Measurements from ENCODE around the gene ACADM.
"Not testable (repeated sequence)": the region's sequence is repeated elsewhere in the genome, so short reads cannot be mapped to it uniquely, and the experiment has no call there.

Gene ACADM

DNA sequence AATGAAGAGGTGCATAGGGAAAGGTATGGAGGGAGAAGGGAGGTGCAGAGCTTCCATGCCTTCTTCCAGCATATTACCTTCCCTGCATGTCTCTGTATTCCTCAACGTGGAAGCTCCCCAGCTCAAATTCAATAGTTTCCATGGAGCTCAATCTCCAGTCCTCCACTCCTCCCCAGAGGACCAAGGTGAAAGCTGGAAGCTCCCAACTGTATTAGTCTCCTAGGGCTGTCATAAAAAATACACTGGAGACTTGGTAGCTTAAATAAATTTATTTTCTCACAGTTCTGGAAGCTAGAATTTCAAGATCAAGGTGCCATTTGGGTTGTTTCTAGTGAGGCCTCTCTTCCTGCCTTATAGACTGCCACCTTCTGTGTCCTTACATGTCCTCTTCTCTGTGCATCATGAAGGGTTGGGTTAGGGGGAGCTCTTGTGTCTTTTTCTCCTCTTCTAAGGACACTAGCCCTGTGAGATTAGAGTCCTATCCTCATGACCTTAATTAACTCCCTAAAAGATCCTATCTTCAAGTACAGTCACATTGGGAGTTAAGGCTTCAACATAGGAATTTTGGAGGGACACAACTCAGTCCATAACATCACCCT, 39.6 kb downstream of the ACADM start:
- no peak overlapping the region for H3K4me3 ChIP-seq (ENCODE audit: low read depth, low read length)
- in situ Hi-C loops (cut with HindIII; ENCODE audit: low sequenced_read_pairs), result no loop called here
- no peak for DNase-seq (ENCODE audit: low read depth, low spot score)
- TF ChIP-seq, protein P1, sequence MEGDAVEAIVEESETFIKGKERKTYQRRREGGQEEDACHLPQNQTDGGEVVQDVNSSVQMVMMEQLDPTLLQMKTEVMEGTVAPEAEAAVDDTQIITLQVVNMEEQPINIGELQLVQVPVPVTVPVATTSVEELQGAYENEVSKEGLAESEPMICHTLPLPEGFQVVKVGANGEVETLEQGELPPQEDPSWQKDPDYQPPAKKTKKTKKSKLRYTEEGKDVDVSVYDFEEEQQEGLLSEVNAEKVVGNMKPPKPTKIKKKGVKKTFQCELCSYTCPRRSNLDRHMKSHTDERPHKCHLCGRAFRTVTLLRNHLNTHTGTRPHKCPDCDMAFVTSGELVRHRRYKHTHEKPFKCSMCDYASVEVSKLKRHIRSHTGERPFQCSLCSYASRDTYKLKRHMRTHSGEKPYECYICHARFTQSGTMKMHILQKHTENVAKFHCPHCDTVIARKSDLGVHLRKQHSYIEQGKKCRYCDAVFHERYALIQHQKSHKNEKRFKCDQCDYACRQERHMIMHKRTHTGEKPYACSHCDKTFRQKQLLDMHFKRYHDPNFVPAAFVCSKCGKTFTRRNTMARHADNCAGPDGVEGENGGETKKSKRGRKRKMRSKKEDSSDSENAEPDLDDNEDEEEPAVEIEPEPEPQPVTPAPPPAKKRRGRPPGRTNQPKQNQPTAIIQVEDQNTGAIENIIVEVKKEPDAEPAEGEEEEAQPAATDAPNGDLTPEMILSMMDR (IDR thresholded peaks at IDR 0.05; ENCODE audit: low read depth, low read length), result no peak

- DNase-seq (ENCODE audit: low read depth, low spot score), result peak; percentile 84
- in situ Hi-C loops (cut with HindIII; ENCODE audit: low sequenced_read_pairs), result no loop called here
- TF ChIP-seq, protein P1 (IDR thresholded peaks at IDR 0.05; ENCODE audit: low read depth, low read length), result no peak
- H3K4me3 ChIP-seq (ENCODE audit: low read depth, low read length), result no peak overlapping the region
Observed at GRCh38 chr1:75765697-75766355, 41.3 kb downstream of the ACADM start.

- DNase-seq (ENCODE audit: low read depth, low spot score), result no peak
- in situ Hi-C loops (cut with HindIII; ENCODE audit: low sequenced_read_pairs), result no loop called here
- TF ChIP-seq, protein P1 (IDR thresholded peaks at IDR 0.05; ENCODE audit: low read depth, low read length), result no peak
- H3K4me3 ChIP-seq (ENCODE audit: low read depth, low read length), result no peak overlapping the region
Observed at GRCh38 chr1:75768016-75768415, 43.5 kb downstream of the ACADM start.

DNA sequence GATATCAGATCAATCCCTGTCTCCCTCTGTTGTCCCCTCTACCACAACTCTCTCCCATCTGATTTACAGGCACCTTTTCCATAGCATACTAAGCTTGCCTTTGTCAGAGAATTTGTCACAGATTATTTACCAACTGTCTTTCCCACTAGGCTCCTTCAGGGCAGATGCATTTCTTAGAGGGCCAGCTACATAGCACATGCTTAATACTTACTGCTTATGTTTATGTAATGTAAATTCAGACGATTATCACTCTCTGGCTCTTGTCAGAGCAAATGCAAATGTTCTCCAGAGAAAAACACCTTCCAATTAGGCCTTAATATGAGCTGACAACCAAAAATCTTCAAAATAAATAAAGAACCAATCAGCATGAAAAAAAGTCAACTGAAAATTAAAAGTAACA, 46.3 kb downstream of the ACADM start:
- no peak for DNase-seq (ENCODE audit: low read depth, low spot score)
- TF ChIP-seq, protein P1 (IDR thresholded peaks at IDR 0.05; ENCODE audit: low read depth, low read length), result no peak
- in situ Hi-C loops (cut with HindIII; ENCODE audit: low sequenced_read_pairs), result no loop called here
- H3K4me3 ChIP-seq (ENCODE audit: low read depth, low read length), result no peak overlapping the region

- H3K4me3 ChIP-seq (ENCODE audit: low read depth, low read length), result no peak overlapping the region
- in situ Hi-C loops (cut with HindIII; ENCODE audit: low sequenced_read_pairs), result no loop called here
- TF ChIP-seq, protein P1 (IDR thresholded peaks at IDR 0.05; ENCODE audit: low read depth, low read length), result no peak
- DNase-seq (ENCODE audit: low read depth, low spot score), result no peak
Observed at GRCh38 chr1:75771978-75772377, 47.5 kb downstream of the ACADM start.

DNA sequence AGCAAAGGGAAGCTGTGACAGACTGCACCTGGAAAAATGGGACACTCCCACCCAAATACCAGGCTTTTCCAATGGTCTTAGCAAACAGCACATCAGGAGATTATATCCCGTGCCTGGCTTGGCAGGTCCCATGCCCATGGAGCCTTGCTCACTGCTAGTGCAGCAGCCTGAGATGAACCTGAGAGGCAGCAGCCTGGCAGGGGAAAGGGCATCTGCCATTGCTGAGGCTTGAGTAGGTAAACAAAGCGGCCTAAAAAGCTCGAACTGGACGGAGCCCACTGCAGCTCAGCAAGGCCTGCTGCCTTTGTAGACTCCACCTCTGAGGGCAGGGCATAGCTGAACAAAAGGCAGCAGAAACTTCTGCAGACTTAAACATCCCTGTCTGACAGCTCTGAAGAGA, 53.3 kb downstream of the ACADM start:
- DNase-seq (ENCODE audit: low read depth, low spot score); H3K4me3 ChIP-seq (ENCODE audit: low read depth, low read length); in situ Hi-C loops (cut with HindIII; ENCODE audit: low sequenced_read_pairs): not testable (repeated sequence)

DNA sequence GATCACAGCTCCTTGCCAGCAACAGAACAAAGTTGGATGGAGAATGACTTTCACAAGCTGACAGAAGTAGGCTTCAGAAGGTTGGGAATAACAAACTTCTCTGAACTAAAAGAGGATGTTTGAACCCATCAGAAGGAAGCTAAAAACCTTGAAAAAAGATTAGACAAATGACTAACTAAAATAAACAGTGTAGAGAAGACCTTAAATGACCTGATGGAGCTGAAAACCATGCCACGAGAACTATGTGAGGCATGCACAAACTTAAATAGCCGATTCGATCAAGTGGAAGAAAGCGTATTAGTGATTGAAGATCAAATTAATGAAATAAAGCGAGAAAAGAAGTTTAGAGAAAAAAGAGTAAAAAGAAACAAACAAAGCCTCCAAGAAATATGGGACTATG, 54.2 kb downstream of the ACADM start:
- DNase-seq (ENCODE audit: low read depth, low spot score); in situ Hi-C loops (cut with HindIII; ENCODE audit: low sequenced_read_pairs); H3K4me3 ChIP-seq (ENCODE audit: low read depth, low read length): not testable (repeated sequence)

DNA sequence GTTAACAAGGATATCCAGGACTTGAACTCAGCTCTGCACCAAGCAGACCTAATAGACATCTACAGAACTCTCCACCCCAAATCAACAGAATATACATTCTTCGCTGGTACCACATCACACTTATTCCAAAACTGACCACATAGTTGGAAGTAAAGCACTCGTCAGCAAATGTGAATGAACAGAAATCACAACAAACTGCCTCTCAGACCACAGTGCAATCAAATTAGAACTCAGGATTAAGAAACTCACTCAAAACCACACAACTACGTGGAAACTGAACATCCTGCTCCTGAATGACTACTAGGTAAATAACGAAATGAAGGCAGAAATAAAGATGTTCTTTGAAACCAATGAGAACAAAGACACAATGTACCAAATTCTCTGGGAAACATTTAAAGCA, 55.7 kb downstream of the ACADM start:
- DNase-seq (ENCODE audit: low read depth, low spot score); H3K4me3 ChIP-seq (ENCODE audit: low read depth, low read length); in situ Hi-C loops (cut with HindIII; ENCODE audit: low sequenced_read_pairs): not testable (repeated sequence)

DNA sequence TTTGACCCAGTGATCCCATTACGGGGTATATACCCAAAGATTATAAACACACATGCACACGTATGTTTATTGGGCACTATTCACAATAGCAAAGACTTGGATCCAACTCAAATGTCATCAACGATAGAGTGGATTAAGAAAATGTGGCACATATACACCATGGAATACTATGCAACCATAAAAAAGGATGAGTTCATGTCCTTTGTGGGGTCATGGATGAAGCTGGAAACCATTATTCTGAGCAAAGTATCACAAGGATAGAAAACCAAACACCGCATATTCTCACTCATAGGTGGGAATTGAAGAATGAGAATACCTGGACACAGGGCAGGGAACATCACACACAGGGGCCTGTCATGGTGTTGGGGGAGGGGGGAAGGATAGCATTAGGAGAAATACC, 59.4 kb downstream of the ACADM start:
- in situ Hi-C loops (cut with HindIII; ENCODE audit: low sequenced_read_pairs), result not testable (repeated sequence)

More for the DNA sequence above, 59.4 kb downstream of the ACADM start:
- not testable (repeated sequence) for H3K4me3 ChIP-seq (ENCODE audit: low read depth, low read length); DNase-seq (ENCODE audit: low read depth, low spot score)
